IMR-90 (cell line): ENCODE data around the gene OR7D2.

Source experiments
- POLR2A ChIP-seq: IDR thresholded peaks from 2 replicates; pipeline ENCODE4 v1.6.1; 2012; ENCODE audit warnings: mild to moderate bottlenecking, low read depth, low read length
- TF ChIP-seq, protein P1 (sequence below): conservative IDR thresholded peaks from 2 replicates; pipeline ENCODE4 v1.5.1; 2012; ENCODE audit warnings: mild to moderate bottlenecking, low read depth, low read length, improper control_type of control experiment
- TF ChIP-seq, protein P2 (sequence below): fragments of 150-350 bp; IDR thresholded peaks from 2 replicates; pipeline ENCODE4 v1.6.1; 2016; ENCODE audit warnings: low read depth, mild to moderate bottlenecking, low read length, moderate library complexity, borderline replicate concordance
- TF ChIP-seq, protein P3 (sequence below): fragments of 150-350 bp; IDR thresholded peaks from 2 replicates; pipeline ENCODE4 v1.6.1; 2017; ENCODE audit warnings: mild to moderate bottlenecking, antibody characterized with exemption, low read length, low read depth

DNA sequence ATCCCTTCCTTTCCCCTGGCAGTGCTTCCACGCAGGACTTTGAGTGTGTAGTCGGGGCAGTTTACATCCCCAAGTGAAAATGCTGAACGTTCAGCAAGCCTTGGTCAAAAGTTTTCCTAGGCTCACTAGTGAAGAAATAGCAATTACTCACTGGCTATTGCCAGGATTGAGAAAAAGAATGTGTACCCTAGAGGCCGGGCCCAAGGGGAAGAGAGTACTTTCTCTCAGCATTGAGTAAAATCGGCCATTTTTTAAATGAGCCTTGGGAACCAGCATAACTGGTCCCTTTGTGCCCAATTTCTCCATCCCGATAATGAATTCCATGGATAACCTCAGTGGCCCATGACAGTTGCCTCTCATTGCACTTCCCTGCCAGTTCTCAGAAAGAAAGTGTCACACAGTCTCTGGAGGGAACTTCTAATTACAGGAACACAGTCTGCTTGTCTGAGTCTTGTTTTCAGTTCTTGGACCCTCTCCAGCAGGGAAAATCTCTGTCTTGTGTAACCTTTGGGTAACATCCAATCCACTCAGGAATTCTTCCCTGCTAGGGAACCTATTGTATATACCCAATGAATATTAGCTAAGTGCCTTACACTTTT lies 7.3 kb upstream of the OR7D2 start:
- TF ChIP-seq, protein P1, sequence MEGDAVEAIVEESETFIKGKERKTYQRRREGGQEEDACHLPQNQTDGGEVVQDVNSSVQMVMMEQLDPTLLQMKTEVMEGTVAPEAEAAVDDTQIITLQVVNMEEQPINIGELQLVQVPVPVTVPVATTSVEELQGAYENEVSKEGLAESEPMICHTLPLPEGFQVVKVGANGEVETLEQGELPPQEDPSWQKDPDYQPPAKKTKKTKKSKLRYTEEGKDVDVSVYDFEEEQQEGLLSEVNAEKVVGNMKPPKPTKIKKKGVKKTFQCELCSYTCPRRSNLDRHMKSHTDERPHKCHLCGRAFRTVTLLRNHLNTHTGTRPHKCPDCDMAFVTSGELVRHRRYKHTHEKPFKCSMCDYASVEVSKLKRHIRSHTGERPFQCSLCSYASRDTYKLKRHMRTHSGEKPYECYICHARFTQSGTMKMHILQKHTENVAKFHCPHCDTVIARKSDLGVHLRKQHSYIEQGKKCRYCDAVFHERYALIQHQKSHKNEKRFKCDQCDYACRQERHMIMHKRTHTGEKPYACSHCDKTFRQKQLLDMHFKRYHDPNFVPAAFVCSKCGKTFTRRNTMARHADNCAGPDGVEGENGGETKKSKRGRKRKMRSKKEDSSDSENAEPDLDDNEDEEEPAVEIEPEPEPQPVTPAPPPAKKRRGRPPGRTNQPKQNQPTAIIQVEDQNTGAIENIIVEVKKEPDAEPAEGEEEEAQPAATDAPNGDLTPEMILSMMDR = no peak
- TF ChIP-seq POLR2A = no peak
- TF ChIP-seq, protein P2, sequence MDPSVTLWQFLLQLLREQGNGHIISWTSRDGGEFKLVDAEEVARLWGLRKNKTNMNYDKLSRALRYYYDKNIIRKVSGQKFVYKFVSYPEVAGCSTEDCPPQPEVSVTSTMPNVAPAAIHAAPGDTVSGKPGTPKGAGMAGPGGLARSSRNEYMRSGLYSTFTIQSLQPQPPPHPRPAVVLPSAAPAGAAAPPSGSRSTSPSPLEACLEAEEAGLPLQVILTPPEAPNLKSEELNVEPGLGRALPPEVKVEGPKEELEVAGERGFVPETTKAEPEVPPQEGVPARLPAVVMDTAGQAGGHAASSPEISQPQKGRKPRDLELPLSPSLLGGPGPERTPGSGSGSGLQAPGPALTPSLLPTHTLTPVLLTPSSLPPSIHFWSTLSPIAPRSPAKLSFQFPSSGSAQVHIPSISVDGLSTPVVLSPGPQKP = no peak
- TF ChIP-seq, protein P3, sequence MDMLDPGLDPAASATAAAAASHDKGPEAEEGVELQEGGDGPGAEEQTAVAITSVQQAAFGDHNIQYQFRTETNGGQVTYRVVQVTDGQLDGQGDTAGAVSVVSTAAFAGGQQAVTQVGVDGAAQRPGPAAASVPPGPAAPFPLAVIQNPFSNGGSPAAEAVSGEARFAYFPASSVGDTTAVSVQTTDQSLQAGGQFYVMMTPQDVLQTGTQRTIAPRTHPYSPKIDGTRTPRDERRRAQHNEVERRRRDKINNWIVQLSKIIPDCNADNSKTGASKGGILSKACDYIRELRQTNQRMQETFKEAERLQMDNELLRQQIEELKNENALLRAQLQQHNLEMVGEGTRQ = no peak
